ENCODE measurements around the gene DYSF.

GRCh38 chr2:71666094-71666474 lies 212.7 kb downstream of the DYSF start:
- TF ChIP-seq, protein P1, sequence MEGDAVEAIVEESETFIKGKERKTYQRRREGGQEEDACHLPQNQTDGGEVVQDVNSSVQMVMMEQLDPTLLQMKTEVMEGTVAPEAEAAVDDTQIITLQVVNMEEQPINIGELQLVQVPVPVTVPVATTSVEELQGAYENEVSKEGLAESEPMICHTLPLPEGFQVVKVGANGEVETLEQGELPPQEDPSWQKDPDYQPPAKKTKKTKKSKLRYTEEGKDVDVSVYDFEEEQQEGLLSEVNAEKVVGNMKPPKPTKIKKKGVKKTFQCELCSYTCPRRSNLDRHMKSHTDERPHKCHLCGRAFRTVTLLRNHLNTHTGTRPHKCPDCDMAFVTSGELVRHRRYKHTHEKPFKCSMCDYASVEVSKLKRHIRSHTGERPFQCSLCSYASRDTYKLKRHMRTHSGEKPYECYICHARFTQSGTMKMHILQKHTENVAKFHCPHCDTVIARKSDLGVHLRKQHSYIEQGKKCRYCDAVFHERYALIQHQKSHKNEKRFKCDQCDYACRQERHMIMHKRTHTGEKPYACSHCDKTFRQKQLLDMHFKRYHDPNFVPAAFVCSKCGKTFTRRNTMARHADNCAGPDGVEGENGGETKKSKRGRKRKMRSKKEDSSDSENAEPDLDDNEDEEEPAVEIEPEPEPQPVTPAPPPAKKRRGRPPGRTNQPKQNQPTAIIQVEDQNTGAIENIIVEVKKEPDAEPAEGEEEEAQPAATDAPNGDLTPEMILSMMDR (IDR thresholded peaks at IDR 0.05) = no peak
- TF ChIP-seq EP300 (IDR thresholded peaks at IDR 0.05) = no peak
